KBM-7 (cell line): ENCODE results near the gene GRK6.
A peak's percentile ranks its signal among the peaks of the same experiment; 100 is the strongest.

Experiments
- DNase-seq: peaks from one replicate; pipeline ENCODE4 v3.0.0-alpha.2; 2015
- in situ Hi-C: fragments of 300-500 bp; cut with MboI; formaldehyde crosslinking; loops from 2 replicates; pipeline ENCODE4 v1.14.3; 2020; ENCODE audit warnings: low sequenced_read_pairs, low pct_unique_long_range_greater_than_20kb, mixed read lengths

Gene GRK6

GRCh38 chr5:177459819-177460628 lies 33.5 kb downstream of the GRK6 start:
- in situ Hi-C loops = no loop called here
- no peak for DNase-seq

GRCh38 chr5:177462021-177462670 lies 35.7 kb downstream of the GRK6 start:
- peak; percentile 72 for DNase-seq
- in situ Hi-C loops = no loop called here

GRCh38 chr5:177465044-177465443 lies 38.6 kb downstream of the GRK6 start:
- no peak for DNase-seq
- in situ Hi-C loops = no loop called here

GRCh38 chr5:177466861-177467260 lies 40.4 kb downstream of the GRK6 start:
- no peak for DNase-seq
- in situ Hi-C loops = no loop called here

GRCh38 chr5:177467436-177467835 lies 41.0 kb downstream of the GRK6 start:
- DNase-seq = no peak
- in situ Hi-C loops = no loop called here

- DNase-seq = no peak
These were observed 41.8 kb downstream of the GRK6 start for GRCh38 chr5:177468329-177468684.

GRCh38 chr5:177468685-177469628 lies 42.5 kb downstream of the GRK6 start:
- no peak for DNase-seq
- in situ Hi-C loops = no loop called here

More at GRCh38 chr5:177468329-177468684, 41.8 kb downstream of the GRK6 start:
- in situ Hi-C loops = no loop called here

- in situ Hi-C loops = no loop called here
- no peak for DNase-seq
These were observed 43.5 kb downstream of the GRK6 start for GRCh38 chr5:177469750-177470525.

GRCh38 chr5:177470759-177471536 lies 44.5 kb downstream of the GRK6 start:
- DNase-seq = no peak
- in situ Hi-C loops = no loop called here

GRCh38 chr5:177471610-177472356 lies 45.3 kb downstream of the GRK6 start:
- DNase-seq = no peak
- in situ Hi-C loops = no loop called here

- DNase-seq = peak; percentile 63
- in situ Hi-C loops = no loop called here
These were observed 46.3 kb downstream of the GRK6 start for GRCh38 chr5:177472460-177473442.

- in situ Hi-C loops = no loop called here
- no peak for DNase-seq
These were observed 47.0 kb downstream of the GRK6 start, which contains the start of gene DBN1 for GRCh38 chr5:177473443-177474001. TSS of gene DBN1 (minus strand) at chr5:177473634. CDS start at chr5:177473521, 113 bp downstream.

GRCh38 chr5:177474002-177474476 lies 47.6 kb downstream of the GRK6 start:
- DNase-seq = no peak
- in situ Hi-C loops = no loop called here

- in situ Hi-C loops = no loop called here
- DNase-seq = peak; percentile 53
These were observed 48.5 kb downstream of the GRK6 start for GRCh38 chr5:177474846-177475562.
